ENCODE measurements around the gene GAPDH. TPM values are rescaled to one million over a fixed set of nuclear protein-coding genes. Genes with fewer than 3 reads are reported as not detected.
A peak's percentile ranks its signal among the peaks of the same experiment; 100 is the strongest.

The GAPDH gene
- total RNA-seq, 1 donor from 2014 or later: 2,078 TPM

GRCh38 chr12:6551496-6552139, 17.3 kb downstream of the GAPDH start:
- peaks cover 49% of the 10 kb centered on the region for H3K4me1 Mint-ChIP-seq
- H3K4me3 Mint-ChIP-seq: no peak overlapping the region
- peaks cover 2% of the 10 kb centered on the region for H3K36me3 Mint-ChIP-seq
- DNase-seq (ENCODE audit: low spot score in 2 of 2, unreplicated experiment in 2 of 2): no peak
- no peaks in the 10 kb centered on the region for H3K27me3 Mint-ChIP-seq (ENCODE audit: low read depth)
- no peaks in the 10 kb centered on the region for H3K9me3 Mint-ChIP-seq
- TF ChIP-seq CTCF (IDR thresholded peaks at IDR 0.05; ENCODE audit: unreplicated experiment): no peak
- H3K27ac Mint-ChIP-seq: peak overlapping the region; percentile 66

GRCh38 chr12:6552140-6552551, 17.8 kb downstream of the GAPDH start:
- Mint-ChIP-seq H3K27me3 (ENCODE audit: low read depth) (no peaks in the 10 kb centered on the region), H3K9me3 (no peaks in the 10 kb centered on the region), H3K4me3 (no peak overlapping the region), H3K27ac (peak overlapping the region; percentile 66), H3K4me1 (peaks cover 49% of the 10 kb centered on the region), H3K36me3 (peaks cover 3% of the 10 kb centered on the region)
- no peak for DNase-seq (ENCODE audit: low spot score in 2 of 2, unreplicated experiment in 2 of 2)
- no peak for TF ChIP-seq CTCF (IDR thresholded peaks at IDR 0.05; ENCODE audit: unreplicated experiment)

GRCh38 chr12:6553051-6553868, 18.9 kb downstream of the GAPDH start:
- peaks cover 42% of the 10 kb centered on the region for H3K4me1 Mint-ChIP-seq
- no peak for TF ChIP-seq CTCF (IDR thresholded peaks at IDR 0.05; ENCODE audit: unreplicated experiment)
- H3K36me3 Mint-ChIP-seq: peaks cover 3% of the 10 kb centered on the region
- H3K9me3 Mint-ChIP-seq: no peaks in the 10 kb centered on the region
- H3K27me3 Mint-ChIP-seq (ENCODE audit: low read depth): no peaks in the 10 kb centered on the region
- DNase-seq (ENCODE audit: low spot score in 2 of 2, unreplicated experiment in 2 of 2): no peak
- no peak overlapping the region for H3K4me3 Mint-ChIP-seq
- H3K27ac Mint-ChIP-seq: no peak overlapping the region

GRCh38 chr12:6554168-6555017, 20.1 kb downstream of the GAPDH start:
- Mint-ChIP-seq H3K9me3 (no peaks in the 10 kb centered on the region), H3K4me1 (peaks cover 37% of the 10 kb centered on the region)

More at GRCh38 chr12:6554168-6555017, 20.1 kb downstream of the GAPDH start:
- peak overlapping the region; percentile 84 for H3K27ac Mint-ChIP-seq
- DNase-seq (ENCODE audit: low spot score in 2 of 2, unreplicated experiment in 2 of 2): peak in 1 of 2 experiments; percentile 82
- peak overlapping the region; percentile 74 for H3K4me3 Mint-ChIP-seq
- peak; percentile 73 for TF ChIP-seq CTCF (IDR thresholded peaks at IDR 0.05; ENCODE audit: unreplicated experiment)
- H3K36me3 Mint-ChIP-seq: peaks cover 3% of the 10 kb centered on the region
- no peaks in the 10 kb centered on the region for H3K27me3 Mint-ChIP-seq (ENCODE audit: low read depth)

All from mesothelial cell of epicardium (in vitro differentiated cells).